Gastroesophageal sphincter (tissue), 3 donors: ENCODE results near the gene FUBP1.

Experiments used
- CTCF ChIP-seq, 4 experiments: fragments of 200-600 bp in 2 of 4; fragments of 450-650 bp in 2 of 4; sonication (generic) in 1 of 4; IDR thresholded peaks; one replicate each; pipeline ENCODE4 v1.5.1; 2017 to 2019; ENCODE audit warnings: antibody characterized with exemption in 4 of 4, mild to moderate bottlenecking in 2 of 4, moderate library complexity in 2 of 4
- POLR2AphosphoS5 ChIP-seq: sonication (generic); formaldehyde crosslinking; IDR thresholded peaks from one replicate; pipeline ENCODE4 v1.6.1; 2017; ENCODE audit warnings: antibody characterized with exemption

GRCh38 chr1:77978969-77979876 lies at the start of gene FUBP1:
- TF ChIP-seq POLR2AphosphoS5 (peak; percentile 81), CTCF (IDR thresholded peaks at IDR 0.05) (peak; percentile 58 to 89 (median 85))
